Prostate gland (tissue), 2 donors: ENCODE measurements around the gene SMPD3.

Source experiments
- POLR2A ChIP-seq: fragments of 450-650 bp; IDR thresholded peaks from one replicate; pipeline ENCODE4 v1.6.1; 2016; ENCODE audit warnings: antibody characterized with exemption, mild to moderate bottlenecking
- TF ChIP-seq, protein P1 (sequence below), 4 experiments: fragments of 200-600 bp in 2 of 4; fragments of 450-650 bp in 2 of 4; sonication (generic) in 2 of 4; IDR thresholded peaks; 1 replicate in 3 of 4; 2 replicates in 1 of 4; pipeline ENCODE4 v1.5.1; 2016 to 2019; ENCODE audit warnings: antibody characterized with exemption in 4 of 4, mild to moderate bottlenecking in 2 of 4, moderate library complexity in 2 of 4

DNA sequence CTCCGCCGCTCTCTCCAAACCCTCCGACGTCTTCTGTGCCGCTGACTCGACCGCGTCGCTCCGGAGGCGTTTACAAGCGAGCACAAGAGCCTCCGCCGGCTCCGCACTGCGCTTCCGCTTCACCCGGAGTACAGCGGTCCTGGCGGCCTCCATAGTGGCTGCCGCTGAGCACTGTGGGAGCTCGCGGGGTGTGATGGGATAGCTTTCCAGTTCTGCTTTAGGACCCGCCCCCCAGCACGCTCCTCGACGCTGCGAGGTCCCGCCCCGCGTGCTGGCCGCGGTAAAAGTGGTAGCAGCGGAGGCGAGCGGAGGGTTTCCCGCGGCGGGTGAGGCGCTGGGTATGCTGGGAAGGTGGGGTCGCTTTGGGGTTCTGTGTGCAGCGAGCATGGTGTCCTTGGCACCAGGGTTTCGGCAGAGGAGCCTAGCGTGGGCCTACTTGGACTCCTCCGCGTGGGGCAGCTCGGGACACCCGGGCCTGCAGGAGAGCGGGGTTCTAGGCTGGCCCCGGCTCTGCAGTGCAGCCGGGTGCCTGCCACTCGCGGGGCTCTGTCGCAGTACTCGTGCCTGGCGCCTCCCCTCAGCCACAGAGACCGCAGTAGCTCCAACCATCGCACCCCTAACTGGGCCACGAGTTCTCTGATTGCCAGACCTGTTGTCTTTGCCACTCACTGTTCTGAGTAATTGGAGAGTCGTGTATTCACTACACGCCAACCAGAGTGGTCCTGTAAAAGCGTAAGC lies 137.4 kb downstream of the SMPD3 start, which contains the start of the genes PRMT7 and SLC7A6OS:
- TF ChIP-seq POLR2A = peak; percentile 58
- TF ChIP-seq, protein P1, sequence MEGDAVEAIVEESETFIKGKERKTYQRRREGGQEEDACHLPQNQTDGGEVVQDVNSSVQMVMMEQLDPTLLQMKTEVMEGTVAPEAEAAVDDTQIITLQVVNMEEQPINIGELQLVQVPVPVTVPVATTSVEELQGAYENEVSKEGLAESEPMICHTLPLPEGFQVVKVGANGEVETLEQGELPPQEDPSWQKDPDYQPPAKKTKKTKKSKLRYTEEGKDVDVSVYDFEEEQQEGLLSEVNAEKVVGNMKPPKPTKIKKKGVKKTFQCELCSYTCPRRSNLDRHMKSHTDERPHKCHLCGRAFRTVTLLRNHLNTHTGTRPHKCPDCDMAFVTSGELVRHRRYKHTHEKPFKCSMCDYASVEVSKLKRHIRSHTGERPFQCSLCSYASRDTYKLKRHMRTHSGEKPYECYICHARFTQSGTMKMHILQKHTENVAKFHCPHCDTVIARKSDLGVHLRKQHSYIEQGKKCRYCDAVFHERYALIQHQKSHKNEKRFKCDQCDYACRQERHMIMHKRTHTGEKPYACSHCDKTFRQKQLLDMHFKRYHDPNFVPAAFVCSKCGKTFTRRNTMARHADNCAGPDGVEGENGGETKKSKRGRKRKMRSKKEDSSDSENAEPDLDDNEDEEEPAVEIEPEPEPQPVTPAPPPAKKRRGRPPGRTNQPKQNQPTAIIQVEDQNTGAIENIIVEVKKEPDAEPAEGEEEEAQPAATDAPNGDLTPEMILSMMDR (IDR thresholded peaks at IDR 0.05) = peak in 3 of 4 experiments; percentile 15 to 46 (median 38)
